Mammary epithelial cell (primary cell): ENCODE data around the gene PKP2.

ENCODE experiments used
- CTCF ChIP-seq, 2 donors: IDR thresholded peaks in 1 of 2; conservative IDR thresholded peaks in 1 of 2; 2 replicates each; pipeline ENCODE4 v1.5.1; 2011 to 2012; ENCODE audit warnings: inconsistent platforms in 2 of 2, low read length in 2 of 2, mild to moderate bottlenecking in 2 of 2, control low read depth in 1 of 2, low read depth in 1 of 2; ENCODE audit not compliant: insufficient read depth in 1 of 2; ENCODE audit errors: extremely low read depth in 1 of 2
- EZH2 ChIP-seq: IDR thresholded peaks from 2 replicates; pipeline ENCODE4 v1.6.1; 2012; ENCODE audit warnings: low read length, inconsistent platforms, borderline replicate concordance

GRCh38 chr12:32826807-32827412 lies 69.7 kb downstream of the PKP2 start:
- TF ChIP-seq CTCF (conservative IDR thresholded peaks at IDR 0.05 in 1 of 2, IDR thresholded peaks at IDR 0.05 in 1 of 2; ENCODE audit: extremely low read depth in 1 of 2, insufficient read depth in 1 of 2, low read depth in 1 of 2, low read length in 2 of 2) (no peak), EZH2 (no peak)
